Measurements from ENCODE around the gene EPHB2.
A peak's percentile ranks its signal among the peaks of the same experiment; 100 is the strongest.

Gene EPHB2

DNA sequence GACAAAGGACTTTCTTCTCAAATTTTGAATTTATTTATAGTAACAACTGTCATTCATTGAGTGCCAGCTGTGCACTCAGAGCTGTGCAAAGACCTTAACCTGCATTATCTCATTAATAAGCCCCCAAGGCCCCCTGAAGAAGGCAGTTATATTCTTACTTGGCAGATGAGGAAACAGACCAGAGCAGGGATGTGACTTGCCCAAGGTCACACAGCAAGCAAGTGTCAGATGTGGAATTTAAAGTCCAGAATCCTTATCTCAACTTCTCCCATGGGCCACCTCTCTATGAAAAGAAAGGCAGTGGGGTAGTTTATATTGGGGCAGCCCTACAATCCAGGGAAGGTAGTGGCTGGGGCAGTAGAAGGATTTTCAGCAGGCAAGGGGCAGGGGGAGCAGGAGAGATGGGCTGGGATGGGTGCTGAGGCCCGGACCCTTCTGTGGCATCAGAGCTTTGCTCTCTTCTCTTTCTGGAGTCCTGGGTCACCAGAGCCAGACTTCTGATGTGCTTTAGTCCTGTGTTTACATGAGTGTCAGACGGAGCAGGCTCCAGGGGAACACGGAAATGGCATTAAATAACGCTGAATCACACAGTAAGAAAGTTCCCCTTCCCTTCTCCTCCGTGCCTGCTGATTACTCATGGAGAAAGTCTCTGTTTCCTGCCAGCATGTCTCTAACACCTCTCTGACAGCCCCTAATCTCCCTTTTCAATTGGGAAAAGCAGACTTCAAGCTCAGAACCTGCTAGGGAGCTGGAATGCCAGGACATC is 39.5 kb downstream of the EPHB2 start:
- CTCF ChIA-PET: interaction anchor here (0.6 to 2.4 kb wide), 5 partner anchors 26 to 1601 kb away, joined by 3 to 9 read pairs (median 6); no protein-coding TSS in a partner anchor

DNA sequence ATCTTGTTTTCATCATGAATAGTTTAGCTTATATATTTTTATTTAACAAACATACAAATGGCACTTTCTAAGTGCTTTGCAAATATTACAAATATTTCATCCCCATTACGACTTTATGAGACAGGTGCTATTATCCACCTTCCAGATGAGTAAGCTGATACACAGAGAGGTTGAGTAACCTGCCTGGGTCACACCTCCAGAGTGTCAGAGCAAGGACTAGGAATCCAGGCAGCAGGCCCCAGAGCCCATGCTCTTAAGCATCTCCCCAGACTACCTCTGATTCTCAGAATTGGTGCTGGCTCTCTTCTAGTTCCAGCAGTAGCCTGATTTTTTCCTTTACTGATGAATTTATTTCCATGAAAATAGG is 40.0 kb downstream of the EPHB2 start:
- no peaks in the 10 kb centered on the region for H3K9me3 ChIP-seq (ENCODE audit: control insufficient read depth, insufficient read depth, low read depth, low read length)
- POLR2A ChIA-PET: no interaction called here
- H3K4me1 ChIP-seq (ENCODE audit: control insufficient read depth, insufficient read depth, low read length): peaks cover 5% of the 10 kb centered on the region
- H3K4me3 ChIP-seq (ENCODE audit: low read depth, low read length): no peak overlapping the region
- H3K27ac ChIP-seq (ENCODE audit: extremely low read depth, low read depth, low read length): no peak overlapping the region
- TF ChIP-seq SALL2 (tag by site-specific recombination; IDR thresholded peaks at IDR 0.05; ENCODE audit: borderline replicate concordance) (no peak), OSR2 (tag by site-specific recombination; IDR thresholded peaks at IDR 0.05) (no peak), ZNF610 (tag by site-specific recombination; IDR thresholded peaks at IDR 0.05; ENCODE audit: borderline replicate concordance) (no peak), ZNF10 (tag by site-specific recombination; IDR thresholded peaks at IDR 0.05) (no peak), MEIS1 (CRISPR knock-in tag; IDR thresholded peaks at IDR 0.05; ENCODE audit: borderline replicate concordance) (no peak), ZNF391 (tag by site-specific recombination; IDR thresholded peaks at IDR 0.05; ENCODE audit: borderline replicate concordance, low read depth) (no peak), ZNF37A (tag by site-specific recombination; IDR thresholded peaks at IDR 0.05) (no peak), ZNF560 (tag by site-specific recombination; IDR thresholded peaks at IDR 0.05; ENCODE audit: borderline replicate concordance) (no peak), ZNF239 (tag by site-specific recombination; IDR thresholded peaks at IDR 0.05) (no peak), ZNF558 (tag by site-specific recombination; IDR thresholded peaks at IDR 0.05) (no peak), SCRT2 (tag by site-specific recombination; IDR thresholded peaks at IDR 0.05) (no peak), ZNF768 (tag by site-specific recombination; IDR thresholded peaks at IDR 0.05) (no peak)
- CTCF ChIA-PET: interaction anchor here (0.7 to 2.4 kb wide), 4 partner anchors 26 to 1601 kb away, joined by 3 to 9 read pairs (median 6); no protein-coding TSS in a partner anchor
- H3K36me3 ChIP-seq (ENCODE audit: control insufficient read depth in 2 of 2, insufficient read depth in 1 of 2, low read length in 2 of 2): no peaks in the 10 kb centered on the region

More for the DNA sequence above, 39.5 kb downstream of the EPHB2 start:
- no peaks in the 10 kb centered on the region for H3K9me3 ChIP-seq (ENCODE audit: control insufficient read depth, insufficient read depth, low read depth, low read length)
- no peaks in the 10 kb centered on the region for H3K36me3 ChIP-seq (ENCODE audit: control insufficient read depth in 2 of 2, insufficient read depth in 1 of 2, low read length in 2 of 2)
- H3K4me3 ChIP-seq (ENCODE audit: low read depth, low read length): no peak overlapping the region
- peaks cover 5% of the 10 kb centered on the region for H3K4me1 ChIP-seq (ENCODE audit: control insufficient read depth, insufficient read depth, low read length)
- no peak overlapping the region for H3K27ac ChIP-seq (ENCODE audit: extremely low read depth, low read depth, low read length)
- TF ChIP-seq GLIS1 (tag by site-specific recombination; IDR thresholded peaks at IDR 0.05) (peak; percentile 72), PRDM1 (tag by site-specific recombination; IDR thresholded peaks at IDR 0.05) (peak; percentile 93), OVOL3 (tag by site-specific recombination; IDR thresholded peaks at IDR 0.05) (no peak), ZBTB17 (tag by site-specific recombination; IDR thresholded peaks at IDR 0.05) (0 out of 2 replicates have a peak, but pooled peaks have one; percentile 23), TCF7L2 (IDR thresholded peaks at IDR 0.05; ENCODE audit: borderline replicate concordance, low read depth, low read length) (no peak), ZNF768 (tag by site-specific recombination; IDR thresholded peaks at IDR 0.05) (peak; percentile 65; the same call in 1 of the 2 replicates), ZNF600 (tag by site-specific recombination; IDR thresholded peaks at IDR 0.05) (0 out of 2 replicates have a peak, but pooled peaks have one; percentile 31)
- TF ChIP-seq, protein P1, sequence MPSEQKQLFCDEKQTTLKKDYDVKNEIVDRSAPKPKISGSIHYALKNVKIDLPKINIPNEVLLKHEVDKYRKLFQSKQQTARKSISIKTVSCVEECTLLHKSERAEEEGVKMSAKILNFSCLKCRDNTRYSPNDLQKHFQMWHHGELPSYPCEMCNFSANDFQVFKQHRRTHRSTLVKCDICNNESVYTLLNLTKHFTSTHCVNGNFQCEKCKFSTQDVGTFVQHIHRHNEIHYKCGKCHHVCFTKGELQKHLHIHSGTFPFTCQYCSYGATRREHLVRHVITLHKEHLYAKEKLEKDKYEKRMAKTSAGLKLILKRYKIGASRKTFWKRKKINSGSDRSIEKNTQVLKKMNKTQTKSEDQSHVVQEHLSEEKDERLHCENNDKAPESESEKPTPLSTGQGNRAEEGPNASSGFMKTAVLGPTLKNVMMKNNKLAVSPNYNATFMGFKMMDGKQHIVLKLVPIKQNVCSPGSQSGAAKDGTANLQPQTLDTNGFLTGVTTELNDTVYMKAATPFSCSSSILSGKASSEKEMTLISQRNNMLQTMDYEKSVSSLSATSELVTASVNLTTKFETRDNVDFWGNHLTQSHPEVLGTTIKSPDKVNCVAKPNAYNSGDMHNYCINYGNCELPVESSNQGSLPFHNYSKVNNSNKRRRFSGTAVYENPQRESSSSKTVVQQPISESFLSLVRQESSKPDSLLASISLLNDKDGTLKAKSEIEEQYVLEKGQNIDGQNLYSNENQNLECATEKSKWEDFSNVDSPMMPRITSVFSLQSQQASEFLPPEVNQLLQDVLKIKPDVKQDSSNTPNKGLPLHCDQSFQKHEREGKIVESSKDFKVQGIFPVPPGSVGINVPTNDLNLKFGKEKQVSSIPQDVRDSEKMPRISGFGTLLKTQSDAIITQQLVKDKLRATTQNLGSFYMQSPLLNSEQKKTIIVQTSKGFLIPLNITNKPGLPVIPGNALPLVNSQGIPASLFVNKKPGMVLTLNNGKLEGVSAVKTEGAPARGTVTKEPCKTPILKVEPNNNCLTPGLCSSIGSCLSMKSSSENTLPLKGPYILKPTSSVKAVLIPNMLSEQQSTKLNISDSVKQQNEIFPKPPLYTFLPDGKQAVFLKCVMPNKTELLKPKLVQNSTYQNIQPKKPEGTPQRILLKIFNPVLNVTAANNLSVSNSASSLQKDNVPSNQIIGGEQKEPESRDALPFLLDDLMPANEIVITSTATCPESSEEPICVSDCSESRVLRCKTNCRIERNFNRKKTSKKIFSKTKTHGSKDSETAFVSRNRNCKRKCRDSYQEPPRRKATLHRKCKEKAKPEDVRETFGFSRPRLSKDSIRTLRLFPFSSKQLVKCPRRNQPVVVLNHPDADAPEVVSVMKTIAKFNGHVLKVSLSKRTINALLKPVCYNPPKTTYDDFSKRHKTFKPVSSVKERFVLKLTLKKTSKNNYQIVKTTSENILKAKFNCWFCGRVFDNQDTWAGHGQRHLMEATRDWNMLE (tag by site-specific recombination; conservative IDR thresholded peaks at IDR 0.05; ENCODE audit: low read depth): no peak
- TF ChIP-seq, protein P2, sequence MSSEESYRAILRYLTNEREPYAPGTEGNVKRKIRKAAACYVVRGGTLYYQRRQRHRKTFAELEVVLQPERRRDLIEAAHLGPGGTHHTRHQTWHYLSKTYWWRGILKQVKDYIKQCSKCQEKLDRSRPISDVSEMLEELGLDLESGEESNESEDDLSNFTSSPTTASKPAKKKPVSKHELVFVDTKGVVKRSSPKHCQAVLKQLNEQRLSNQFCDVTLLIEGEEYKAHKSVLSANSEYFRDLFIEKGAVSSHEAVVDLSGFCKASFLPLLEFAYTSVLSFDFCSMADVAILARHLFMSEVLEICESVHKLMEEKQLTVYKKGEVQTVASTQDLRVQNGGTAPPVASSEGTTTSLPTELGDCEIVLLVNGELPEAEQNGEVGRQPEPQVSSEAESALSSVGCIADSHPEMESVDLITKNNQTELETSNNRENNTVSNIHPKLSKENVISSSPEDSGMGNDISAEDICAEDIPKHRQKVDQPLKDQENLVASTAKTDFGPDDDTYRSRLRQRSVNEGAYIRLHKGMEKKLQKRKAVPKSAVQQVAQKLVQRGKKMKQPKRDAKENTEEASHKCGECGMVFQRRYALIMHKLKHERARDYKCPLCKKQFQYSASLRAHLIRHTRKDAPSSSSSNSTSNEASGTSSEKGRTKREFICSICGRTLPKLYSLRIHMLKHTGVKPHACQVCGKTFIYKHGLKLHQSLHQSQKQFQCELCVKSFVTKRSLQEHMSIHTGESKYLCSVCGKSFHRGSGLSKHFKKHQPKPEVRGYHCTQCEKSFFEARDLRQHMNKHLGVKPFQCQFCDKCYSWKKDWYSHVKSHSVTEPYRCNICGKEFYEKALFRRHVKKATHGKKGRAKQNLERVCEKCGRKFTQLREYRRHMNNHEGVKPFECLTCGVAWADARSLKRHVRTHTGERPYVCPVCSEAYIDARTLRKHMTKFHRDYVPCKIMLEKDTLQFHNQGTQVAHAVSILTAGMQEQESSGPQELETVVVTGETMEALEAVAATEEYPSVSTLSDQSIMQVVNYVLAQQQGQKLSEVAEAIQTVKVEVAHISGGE (tag by site-specific recombination; conservative IDR thresholded peaks at IDR 0.05; ENCODE audit: low read depth): peak; percentile 55; the same call in 1 of the 2 replicates
- POLR2A ChIA-PET: no interaction called here

Data from HEK293 (cell line).